Right ventricle myocardium superior (tissue), 1 donor: ENCODE results near the gene UGT2A2. TPM values are rescaled to one million over a fixed set of nuclear protein-coding genes. Genes with fewer than 3 reads are reported as not detected.

Source experiments
- ATAC-seq: fragments of 200-7000 bp; cut with Tn5 transposase; one replicate; pipeline ENCODE4 v1.9.1; 2020; ENCODE audit warnings: mild to moderate bottlenecking; ENCODE audit not compliant: poor library complexity
- DNase-seq: peaks from one replicate; pipeline ENCODE4 v3.0.0-alpha.2; 2020
- intact Hi-C: fragments of 100-400 bp; cut with DNase I; formaldehyde crosslinking; loops from one replicate; pipeline ENCODE4 v1.11.2; 2022
- total RNA-seq: library from RNA; stranded (reverse); fragmentation: NEBNext Ultra II Directional; extraction: Animal tissue kit (Norgen Biotek cat#: 25700); gene quantifications from one replicate; pipeline ENCODE4 v1.2.1, GENCODE V29; 2021
- donor health status: DM: no; HTN: yes; CAD: no; lungs with severe emphysema.

The UGT2A2 gene
- total RNA-seq, 1 donor from 2014 or later, result not detected

DNA sequence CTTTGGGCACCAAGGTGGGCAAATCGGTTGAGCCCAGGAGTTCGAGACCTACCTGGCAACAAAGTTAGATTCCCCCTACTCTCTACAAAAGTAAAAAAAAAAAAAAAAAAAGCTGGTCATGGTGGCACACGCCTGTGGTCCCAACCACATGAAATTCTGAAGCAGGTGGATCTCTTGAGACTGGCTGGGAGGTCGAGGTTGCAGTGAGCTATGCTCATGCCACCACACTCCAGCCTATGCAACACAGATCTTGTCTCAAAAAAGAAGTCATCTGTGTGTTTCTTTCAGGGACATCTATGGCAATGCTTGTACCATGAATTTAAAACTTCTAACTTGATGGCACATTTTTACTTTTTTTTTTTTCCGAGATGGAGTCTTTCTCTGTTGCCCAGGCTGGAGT is 55.3 kb downstream of the UGT2A2 start:
- no peak for DNase-seq
- no peak for ATAC-seq

DNA sequence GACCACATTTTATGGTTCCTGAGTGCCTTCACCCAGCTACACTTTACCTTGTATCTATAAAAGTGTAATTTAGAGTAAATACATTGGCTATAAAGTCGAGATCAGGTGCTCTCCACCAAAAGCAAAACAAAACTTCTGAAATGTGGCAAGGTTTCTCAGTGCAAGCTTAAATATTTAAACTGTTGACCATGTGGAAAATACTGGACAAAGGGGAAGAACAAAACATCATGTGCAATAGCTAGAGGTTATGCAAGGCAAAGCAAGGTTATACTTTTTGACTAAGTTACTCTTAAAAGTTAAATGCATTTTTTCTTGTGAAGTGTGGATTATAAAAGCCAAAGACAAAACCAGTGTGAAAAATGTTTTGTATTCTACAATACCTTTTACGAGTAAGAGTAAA is 55.9 kb downstream of the UGT2A2 start:
- intact Hi-C loops, result no loop called here

More for the DNA sequence above, 55.3 kb downstream of the UGT2A2 start:
- intact Hi-C loops, result no loop called here

DNA sequence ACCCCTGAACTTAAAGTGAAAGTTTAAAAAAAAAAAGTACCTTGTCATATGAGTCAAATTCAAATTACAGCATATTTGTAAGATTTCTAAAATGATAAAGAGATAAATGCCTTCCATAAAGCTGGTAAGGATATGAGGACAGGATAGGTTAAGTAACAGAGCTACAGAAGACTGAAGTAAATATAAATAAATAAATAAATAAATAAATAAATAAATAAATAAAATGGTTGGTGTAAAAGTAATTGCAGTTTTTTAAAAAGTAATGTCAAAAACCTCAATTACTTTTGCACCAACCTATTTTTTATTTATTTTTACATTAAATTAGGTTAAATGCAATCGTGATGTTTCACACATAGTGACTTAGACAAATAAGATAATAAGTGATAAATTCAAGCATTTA is 62.2 kb downstream of the UGT2A2 start:
- no peak for DNase-seq
- no peak for ATAC-seq
- intact Hi-C loops, result no loop called here

More for the DNA sequence above, 55.9 kb downstream of the UGT2A2 start:
- DNase-seq (no peak), ATAC-seq (no peak)

- DNase-seq (no peak), ATAC-seq (no peak)
- intact Hi-C loops, result no loop called here
Measured at GRCh38 chr4:69576251-69576877, 63.1 kb downstream of the UGT2A2 start.

GRCh38 chr4:69568787-69569186 is 70.7 kb downstream of the UGT2A2 start:
- ATAC-seq (no peak), DNase-seq (no peak)
- intact Hi-C loops, result no loop called here

GRCh38 chr4:69563424-69563823 is 76.0 kb downstream of the UGT2A2 start:
- no peak for ATAC-seq

GRCh38 chr4:69549651-69550050 is 89.8 kb downstream of the UGT2A2 start:
- no peak for ATAC-seq

More at GRCh38 chr4:69563424-69563823, 76.0 kb downstream of the UGT2A2 start:
- DNase-seq, result no peak
- intact Hi-C loops, result no loop called here

GRCh38 chr4:69546134-69546765 is 93.2 kb downstream of the UGT2A2 start:
- intact Hi-C loops, result no loop called here
- DNase-seq (no peak), ATAC-seq (no peak)

More at GRCh38 chr4:69549651-69550050, 89.8 kb downstream of the UGT2A2 start:
- intact Hi-C loops, result no loop called here
- no peak for DNase-seq

Other genes with a start within 250 kb of the UGT2A2 start
- gene UGT2B4, start 143.7 kb downstream of the UGT2A2 start, total RNA-seq, result 0.16 TPM
- not detected for gene UGT2A1, start 13.6 kb upstream of the UGT2A2 start, total RNA-seq
- 0.89 TPM for gene SULT1B1, start 121.0 kb upstream of the UGT2A2 start, total RNA-seq
- not detected for gene SULT1E1, start 220.5 kb upstream of the UGT2A2 start, total RNA-seq